HG02885 (cell line): ENCODE results near the gene S100A1.

Source experiments
- ATAC-seq: cut with Tn5 transposase; IDR thresholded peaks from one replicate; pipeline ENCODE4 v1.9.1; 2021; ENCODE audit warnings: mild to moderate bottlenecking; ENCODE audit not compliant: unreplicated experiment, poor library complexity

Gene S100A1

GRCh38 chr1:153609585-153609907, 18.7 kb upstream of the S100A1 start:
- ATAC-seq = no peak

GRCh38 chr1:153610334-153610733, 17.9 kb upstream of the S100A1 start:
- no peak for ATAC-seq

DNA sequence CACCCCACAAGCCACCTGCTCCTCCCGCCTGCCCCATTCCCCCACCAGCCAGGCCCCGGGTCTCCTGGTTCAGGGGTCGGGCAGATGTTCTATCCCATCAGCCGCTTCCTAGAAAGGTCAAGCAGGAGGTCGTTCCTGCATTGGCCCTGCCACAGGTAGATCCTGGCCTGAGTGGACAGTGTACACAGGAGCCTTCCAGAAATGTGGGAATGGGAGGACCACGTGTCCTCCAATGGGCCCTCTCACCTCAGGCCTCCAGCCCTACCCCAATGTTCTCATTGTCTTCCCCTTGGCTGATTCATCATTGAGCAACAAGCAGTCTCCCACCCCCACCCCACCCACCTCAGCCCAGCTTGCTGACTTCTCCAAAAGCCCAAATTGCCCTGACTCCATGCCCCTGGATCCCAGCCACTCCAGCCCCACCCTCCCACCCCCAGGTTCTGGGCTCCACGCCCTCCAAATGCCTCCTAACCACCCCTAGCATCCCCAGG, 17.4 kb upstream of the S100A1 start:
- ATAC-seq = no peak

GRCh38 chr1:153611356-153611755, 16.9 kb upstream of the S100A1 start:
- ATAC-seq = no peak

- no peak for ATAC-seq
These were observed 16.0 kb upstream of the S100A1 start for GRCh38 chr1:153612111-153612754.

- ATAC-seq = no peak
These were observed 15.4 kb upstream of the S100A1 start, which contains the start of gene S100A16 for GRCh38 chr1:153612755-153613331. Gene S100A16 (minus strand): TSS chr1:153613137. CDS start chr1:153608151, 4,986 bp downstream.

GRCh38 chr1:153613406-153613805, 14.8 kb upstream of the S100A1 start:
- no peak for ATAC-seq

DNA sequence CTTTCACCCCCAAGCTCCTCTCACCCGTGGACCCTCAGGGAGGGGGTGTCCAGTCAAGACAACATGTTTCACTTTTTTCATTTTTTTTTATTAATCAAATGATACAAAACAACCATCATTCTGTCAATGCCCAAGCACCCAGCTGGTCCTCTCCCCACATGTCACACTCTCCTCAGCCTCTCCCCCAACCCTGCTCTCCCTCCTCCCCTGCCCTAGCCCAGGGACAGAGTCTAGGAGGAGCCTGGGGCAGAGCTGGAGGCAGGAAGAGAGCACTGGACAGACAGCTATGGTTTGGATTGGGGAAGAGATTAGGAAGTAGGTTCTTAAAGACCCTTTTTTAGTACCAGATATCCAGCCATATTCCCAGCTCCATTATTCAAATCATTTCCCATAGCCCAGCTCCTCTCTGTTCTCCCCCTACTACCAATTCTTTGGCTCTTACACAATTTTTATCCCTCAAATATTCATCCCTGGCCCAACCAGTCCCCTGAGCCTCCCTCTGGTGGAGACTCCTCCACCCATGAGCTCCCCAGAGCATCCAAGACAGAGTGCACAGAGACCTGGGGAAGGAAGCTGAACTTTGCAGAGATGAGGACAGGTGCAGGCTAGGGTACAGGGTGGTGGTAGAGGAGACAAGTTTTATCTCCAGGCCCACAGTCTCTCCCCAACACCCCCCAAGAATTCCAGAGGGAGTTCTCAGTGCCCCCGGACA, 13.9 kb upstream of the S100A1 start:
- ATAC-seq = no peak

DNA sequence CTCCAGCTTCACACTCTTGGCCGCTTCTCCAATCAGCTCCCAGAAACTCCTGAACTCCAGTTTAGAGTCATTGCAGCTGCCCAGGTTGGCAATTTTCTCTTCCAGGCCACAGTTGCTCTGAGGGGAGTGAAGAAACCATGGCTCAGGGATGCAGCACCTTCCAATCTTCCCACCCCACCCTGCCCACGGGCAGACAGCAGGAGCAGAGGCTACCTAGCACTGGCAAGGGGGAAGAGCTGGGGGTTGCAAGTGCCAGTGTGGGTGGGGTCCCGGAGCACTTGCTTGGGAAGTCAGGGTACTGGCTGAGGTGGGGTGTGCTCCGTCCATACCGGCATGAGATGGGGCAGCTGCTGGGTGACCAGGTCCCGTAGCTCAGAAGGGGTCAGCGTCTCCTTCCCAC, 13.3 kb upstream of the S100A1 start:
- ATAC-seq = no peak

DNA sequence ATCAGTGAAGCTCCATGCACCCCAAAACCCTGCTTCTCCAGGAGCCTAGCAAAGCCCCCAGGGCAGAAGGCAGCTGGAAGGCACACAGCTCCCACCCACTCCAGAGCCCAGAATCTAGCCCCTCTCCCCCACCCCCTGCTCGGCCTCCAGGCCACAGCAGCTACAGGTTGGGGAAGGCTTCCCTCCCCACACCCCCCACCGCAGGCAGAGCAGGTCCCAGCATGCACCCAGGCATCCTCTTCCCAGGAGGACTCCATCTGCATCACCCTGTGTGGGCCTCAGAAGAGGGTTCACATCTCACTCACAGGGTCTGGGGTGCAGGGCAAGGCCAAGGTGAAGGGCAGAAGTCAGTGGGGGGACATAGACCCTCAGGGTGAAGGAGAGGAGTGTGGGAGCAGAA, 12.8 kb upstream of the S100A1 start:
- ATAC-seq = no peak

GRCh38 chr1:153616144-153616916, 11.9 kb upstream of the S100A1 start, which contains the start of gene S100A14:
Gene S100A14 (minus strand): TSS chr1:153616325. CDS start chr1:153615858, 467 bp downstream.
- ATAC-seq = no peak

- ATAC-seq = no peak
These were observed 11.3 kb upstream of the S100A1 start for GRCh38 chr1:153616917-153617311.

DNA sequence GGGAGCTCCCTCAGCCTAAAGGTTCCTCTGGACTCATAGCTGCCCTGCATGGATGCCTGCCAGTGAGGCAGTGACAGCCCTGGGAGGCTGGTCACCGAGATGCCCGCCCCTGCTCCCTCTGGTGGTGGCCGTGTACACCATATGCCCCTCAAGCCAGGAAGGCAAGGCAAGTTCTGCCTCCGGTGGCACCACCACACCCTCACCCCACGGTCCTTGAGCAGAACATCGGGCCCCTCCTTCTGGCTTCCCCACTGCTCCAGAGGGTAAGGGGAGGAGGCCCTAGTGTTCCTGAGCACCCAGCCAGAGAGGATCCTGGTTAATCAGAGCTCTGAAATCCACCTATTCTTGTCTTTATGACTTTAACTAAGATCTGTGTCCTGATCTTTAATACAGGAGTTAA, 10.6 kb upstream of the S100A1 start:
- peak; percentile 52 for ATAC-seq

- no peak for ATAC-seq
These were observed 9.1 kb upstream of the S100A1 start for GRCh38 chr1:153619171-153619570.

DNA sequence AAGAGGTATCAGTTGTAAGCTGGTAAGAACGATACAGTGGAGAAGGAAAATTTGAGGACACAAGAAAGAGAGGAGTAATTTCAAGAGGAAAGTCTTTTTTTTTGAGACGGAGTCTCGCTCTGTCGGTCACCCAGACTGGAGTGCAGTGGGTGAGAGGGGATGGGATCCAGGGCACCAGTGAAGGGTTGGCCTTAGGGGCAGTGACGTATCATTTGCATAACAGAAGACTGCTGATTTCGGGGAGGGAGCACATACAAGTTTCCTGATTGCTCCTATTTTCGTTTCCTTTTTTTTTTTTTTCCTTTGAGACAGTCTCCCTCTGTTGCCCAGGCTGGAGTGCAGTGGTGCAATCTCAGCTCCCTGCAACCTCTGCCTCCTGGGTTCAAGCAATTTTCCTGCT, 5.1 kb upstream of the S100A1 start:
- ATAC-seq = no peak

- no peak for ATAC-seq
These were observed 3.1 kb upstream of the S100A1 start for GRCh38 chr1:153624965-153625611.

GRCh38 chr1:153626477-153626903, 1.7 kb upstream of the S100A1 start:
- ATAC-seq = no peak

GRCh38 chr1:153626904-153627714, 1.1 kb upstream of the S100A1 start, which contains the start of gene S100A13:
Gene S100A13 (minus strand): TSS chr1:153627505. CDS start chr1:153626472, 1,033 bp downstream.
- no peak for ATAC-seq

- ATAC-seq = no peak
These were observed 556 bp downstream of the S100A1 start for GRCh38 chr1:153628638-153629342.
